ENCODE measurements around the gene MATR3. TPM values are rescaled to one million over a fixed set of nuclear protein-coding genes. Genes with fewer than 3 reads are reported as not detected.
"Not testable (repeated sequence)": the region's sequence is repeated elsewhere in the genome, so short reads cannot be mapped to it uniquely, and the experiment has no call there.

Gene MATR3
- polyA plus RNA-seq, 1 donor = 320 TPM

GRCh38 chr5:139296862-139297326 lies 3.4 kb downstream of the MATR3 start:
- no CpG with 5 or more reads among the region's 12 CpGs for WGBS (ENCODE audit: insufficient coverage, low lambda C conversion rate)
- no peak for DNase-seq
- Histone ChIP-seq H3K4me3 (ENCODE audit: low read length) (no peak overlapping the region), H3K27ac (ENCODE audit: low read length) (no peak overlapping the region), H3K9me3 (ENCODE audit: control insufficient read depth, low read depth, low read length) (peaks cover 5% of the 10 kb centered on the region), H3K27me3 (ENCODE audit: control insufficient read depth, insufficient read depth, low read length) (no peaks in the 10 kb centered on the region), H3K4me1 (ENCODE audit: control insufficient read depth, insufficient read depth, low read length) (peaks cover 14% of the 10 kb centered on the region), H3K36me3 (ENCODE audit: control insufficient read depth, insufficient read depth, low read length) (no peaks in the 10 kb centered on the region)

GRCh38 chr5:139297439-139298133 lies 4.0 kb downstream of the MATR3 start:
- Histone ChIP-seq H3K36me3 (ENCODE audit: control insufficient read depth, insufficient read depth, low read length) (no peaks in the 10 kb centered on the region), H3K9me3 (ENCODE audit: control insufficient read depth, low read depth, low read length) (peaks cover 5% of the 10 kb centered on the region), H3K27me3 (ENCODE audit: control insufficient read depth, insufficient read depth, low read length) (no peaks in the 10 kb centered on the region), H3K4me3 (ENCODE audit: low read length) (no peak overlapping the region), H3K27ac (ENCODE audit: low read length) (no peak overlapping the region), H3K4me1 (ENCODE audit: control insufficient read depth, insufficient read depth, low read length) (peaks cover 14% of the 10 kb centered on the region)
- no peak for DNase-seq
- no CpG with 5 or more reads among the region's 2 CpGs for WGBS (ENCODE audit: insufficient coverage, low lambda C conversion rate)

GRCh38 chr5:139298242-139298641 lies 4.7 kb downstream of the MATR3 start:
- no CpG with 5 or more reads among the region's 11 CpGs for WGBS (ENCODE audit: insufficient coverage, low lambda C conversion rate)
- Histone ChIP-seq H3K9me3 (ENCODE audit: control insufficient read depth, low read depth, low read length) (peaks cover 5% of the 10 kb centered on the region), H3K4me1 (ENCODE audit: control insufficient read depth, insufficient read depth, low read length) (peaks cover 14% of the 10 kb centered on the region), H3K36me3 (ENCODE audit: control insufficient read depth, insufficient read depth, low read length) (no peaks in the 10 kb centered on the region), H3K27ac (ENCODE audit: low read length) (no peak overlapping the region), H3K4me3 (ENCODE audit: low read length) (no peak overlapping the region), H3K27me3 (ENCODE audit: control insufficient read depth, insufficient read depth, low read length) (no peaks in the 10 kb centered on the region)
- DNase-seq = no peak

- no peaks in the 10 kb centered on the region for H3K36me3 ChIP-seq (ENCODE audit: control insufficient read depth, insufficient read depth, low read length)
- H3K27ac ChIP-seq (ENCODE audit: low read length) = no peak overlapping the region
- WGBS (ENCODE audit: insufficient coverage, low lambda C conversion rate) = 83% methylated on average over 1 of the region's 4 CpGs
- no peak overlapping the region for H3K4me3 ChIP-seq (ENCODE audit: low read length)
- H3K4me1 ChIP-seq (ENCODE audit: control insufficient read depth, insufficient read depth, low read length) = peaks cover 14% of the 10 kb centered on the region
- no peaks in the 10 kb centered on the region for H3K9me3 ChIP-seq (ENCODE audit: control insufficient read depth, low read depth, low read length)
- no peaks in the 10 kb centered on the region for H3K27me3 ChIP-seq (ENCODE audit: control insufficient read depth, insufficient read depth, low read length)
- no peak for DNase-seq
Observed at GRCh38 chr5:139299486-139299885, 5.9 kb downstream of the MATR3 start.

GRCh38 chr5:139301808-139302499 lies 8.4 kb downstream of the MATR3 start:
- DNase-seq = no peak
- Histone ChIP-seq H3K36me3 (ENCODE audit: control insufficient read depth, insufficient read depth, low read length) (no peaks in the 10 kb centered on the region), H3K4me1 (ENCODE audit: control insufficient read depth, insufficient read depth, low read length) (peaks cover 8% of the 10 kb centered on the region), H3K9me3 (ENCODE audit: control insufficient read depth, low read depth, low read length) (no peaks in the 10 kb centered on the region), H3K27me3 (ENCODE audit: control insufficient read depth, insufficient read depth, low read length) (no peaks in the 10 kb centered on the region), H3K4me3 (ENCODE audit: low read length) (no peak overlapping the region), H3K27ac (ENCODE audit: low read length) (no peak overlapping the region)
- WGBS (ENCODE audit: insufficient coverage, low lambda C conversion rate) = 20% methylated on average over 1 of the region's 7 CpGs

GRCh38 chr5:139304391-139305324 lies 11.1 kb downstream of the MATR3 start:
- WGBS (ENCODE audit: insufficient coverage, low lambda C conversion rate) = 59% methylated on average over 2 of the region's 3 CpGs
- Histone ChIP-seq H3K4me3 (ENCODE audit: low read length) (no peak overlapping the region), H3K9me3 (ENCODE audit: control insufficient read depth, low read depth, low read length) (no peaks in the 10 kb centered on the region), H3K27ac (ENCODE audit: low read length) (no peak overlapping the region), H3K4me1 (ENCODE audit: control insufficient read depth, insufficient read depth, low read length) (peaks cover 2% of the 10 kb centered on the region), H3K27me3 (ENCODE audit: control insufficient read depth, insufficient read depth, low read length) (no peaks in the 10 kb centered on the region), H3K36me3 (ENCODE audit: control insufficient read depth, insufficient read depth, low read length) (no peaks in the 10 kb centered on the region)
- no peak for DNase-seq

GRCh38 chr5:139306197-139306596 lies 12.7 kb downstream of the MATR3 start:
- no peak overlapping the region for H3K4me3 ChIP-seq (ENCODE audit: low read length)
- H3K27me3 ChIP-seq (ENCODE audit: control insufficient read depth, insufficient read depth, low read length) = no peaks in the 10 kb centered on the region
- H3K27ac ChIP-seq (ENCODE audit: low read length) = no peak overlapping the region
- H3K4me1 ChIP-seq (ENCODE audit: control insufficient read depth, insufficient read depth, low read length) = peaks cover 2% of the 10 kb centered on the region
- no peaks in the 10 kb centered on the region for H3K36me3 ChIP-seq (ENCODE audit: control insufficient read depth, insufficient read depth, low read length)
- no peak for DNase-seq
- WGBS (ENCODE audit: insufficient coverage, low lambda C conversion rate) = no CpG with 5 or more reads among the region's 1 CpG
- no peaks in the 10 kb centered on the region for H3K9me3 ChIP-seq (ENCODE audit: control insufficient read depth, low read depth, low read length)

GRCh38 chr5:139306628-139307379 lies 13.3 kb downstream of the MATR3 start:
- Histone ChIP-seq H3K4me1 (ENCODE audit: control insufficient read depth, insufficient read depth, low read length) (peaks cover 2% of the 10 kb centered on the region), H3K9me3 (ENCODE audit: control insufficient read depth, low read depth, low read length) (no peaks in the 10 kb centered on the region), H3K27me3 (ENCODE audit: control insufficient read depth, insufficient read depth, low read length) (no peaks in the 10 kb centered on the region), H3K36me3 (ENCODE audit: control insufficient read depth, insufficient read depth, low read length) (no peaks in the 10 kb centered on the region), H3K4me3 (ENCODE audit: low read length) (no peak overlapping the region), H3K27ac (ENCODE audit: low read length) (no peak overlapping the region)
- 100% methylated on average over 2 of the region's 3 CpGs for WGBS (ENCODE audit: insufficient coverage, low lambda C conversion rate)
- DNase-seq = no peak

GRCh38 chr5:139308797-139309196 lies 15.3 kb downstream of the MATR3 start:
- Histone ChIP-seq H3K4me1 (ENCODE audit: control insufficient read depth, insufficient read depth, low read length) (peaks cover 2% of the 10 kb centered on the region), H3K27me3 (ENCODE audit: control insufficient read depth, insufficient read depth, low read length) (no peaks in the 10 kb centered on the region), H3K4me3 (ENCODE audit: low read length) (no peak overlapping the region), H3K27ac (ENCODE audit: low read length) (no peak overlapping the region), H3K9me3 (ENCODE audit: control insufficient read depth, low read depth, low read length) (no peaks in the 10 kb centered on the region), H3K36me3 (ENCODE audit: control insufficient read depth, insufficient read depth, low read length) (no peaks in the 10 kb centered on the region)
- DNase-seq = no peak

GRCh38 chr5:139310715-139311186 lies 17.2 kb downstream of the MATR3 start:
- WGBS (ENCODE audit: insufficient coverage, low lambda C conversion rate) = 67% methylated on average over 1 of the region's 9 CpGs
- not testable (repeated sequence) for DNase-seq; H3K27me3 ChIP-seq (ENCODE audit: control insufficient read depth, insufficient read depth, low read length); H3K27ac ChIP-seq (ENCODE audit: low read length); H3K36me3 ChIP-seq (ENCODE audit: control insufficient read depth, insufficient read depth, low read length); H3K4me1 ChIP-seq (ENCODE audit: control insufficient read depth, insufficient read depth, low read length); H3K9me3 ChIP-seq (ENCODE audit: control insufficient read depth, low read depth, low read length); H3K4me3 ChIP-seq (ENCODE audit: low read length)

Data from large intestine (tissue), 3 donors.